Activated CD8-positive, alpha-beta memory T cell treated with anti-CD3 and anti-CD28 coated beads, Interleukin-2, amount 10 ng/mL, durations not matched to agents 7 days and 5 days (primary cell): ENCODE data around the gene SEPTIN6. TPM values are rescaled to one million over a fixed set of nuclear protein-coding genes. Genes with fewer than 3 reads are reported as not detected.
A peak's percentile ranks its signal among the peaks of the same experiment; 100 is the strongest.

Experiments
- ATAC-seq: fragments of 150-1000 bp; cut with Tn5 transposase; one replicate; pipeline ENCODE4 v1.10.0; 2021; ENCODE audit warnings: moderate library complexity
- CTCF ChIA-PET: fragments of 350-600 bp; sonication (Branson Sonifier 250); formaldehyde crosslinking; loops from one replicate; lab custom pipeline; 2021; ENCODE audit warnings: antibody characterized with exemption; lab: Charles Lee
- DNase-seq: peaks from one replicate; pipeline ENCODE4 v3.0.0-alpha.2; 2020
- H3K27ac Mint-ChIP-seq: one replicate; pipeline ENCODE4 v1.8.0; 2021; ENCODE audit warnings: mild to moderate bottlenecking, mixed read lengths
- H3K27me3 Mint-ChIP-seq: one replicate; pipeline ENCODE4 v1.8.0; 2021; ENCODE audit warnings: mixed read lengths
- H3K36me3 Mint-ChIP-seq: one replicate; pipeline ENCODE4 v1.8.0; 2021; ENCODE audit warnings: mild to moderate bottlenecking, mixed read lengths
- H3K4me1 Mint-ChIP-seq: one replicate; pipeline ENCODE4 v1.8.0; 2021; ENCODE audit warnings: mixed read lengths
- H3K4me3 Mint-ChIP-seq: one replicate; pipeline ENCODE4 v1.8.0; 2021; ENCODE audit warnings: mild to moderate bottlenecking, moderate library complexity, mixed read lengths
- H3K9me3 Mint-ChIP-seq: one replicate; pipeline ENCODE4 v1.8.0; 2022; ENCODE audit warnings: low read depth, mixed read lengths
- total RNA-seq, 2 experiments: library from RNA; stranded (reverse); gene quantifications; one replicate each; pipeline ENCODE4 v1.2.3, GENCODE V29; 2021

The SEPTIN6 gene
- total RNA-seq, 2 experiments from 2014 or later: 236 to 263 TPM

DNA sequence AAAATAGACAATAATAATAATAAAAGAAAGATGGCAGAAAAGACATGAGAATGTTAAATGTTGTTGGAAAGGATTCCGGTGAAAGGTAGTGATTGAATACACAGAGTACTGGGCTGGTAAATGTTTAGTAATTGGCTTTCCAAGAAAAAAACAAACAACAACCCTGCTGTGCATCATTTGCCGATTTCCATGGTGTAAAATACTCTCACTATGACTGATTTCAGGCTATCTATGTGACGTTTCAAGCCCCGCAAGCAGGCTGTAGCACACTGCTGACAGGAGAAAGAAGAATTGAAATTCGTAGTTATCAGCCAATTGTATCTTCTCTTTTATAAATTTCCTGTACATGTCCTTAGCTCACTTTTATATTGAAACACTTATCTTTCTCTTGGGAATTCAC, 13.6 kb upstream of the SEPTIN6 start:
- no peak overlapping the region for H3K4me3 Mint-ChIP-seq
- no peaks in the 10 kb centered on the region for H3K9me3 Mint-ChIP-seq
- ATAC-seq: peak; percentile 80
- peaks cover 19% of the 10 kb centered on the region for H3K4me1 Mint-ChIP-seq
- CTCF ChIA-PET: interaction anchor here (1.2 to 1.5 kb wide), 2 partner anchors 97 to 224 kb away, joined by 3 to 6 read pairs; no protein-coding TSS in a partner anchor
- H3K27me3 Mint-ChIP-seq: no peaks in the 10 kb centered on the region
- H3K36me3 Mint-ChIP-seq: no peaks in the 10 kb centered on the region
- DNase-seq: no peak
- no peak overlapping the region for H3K27ac Mint-ChIP-seq

DNA sequence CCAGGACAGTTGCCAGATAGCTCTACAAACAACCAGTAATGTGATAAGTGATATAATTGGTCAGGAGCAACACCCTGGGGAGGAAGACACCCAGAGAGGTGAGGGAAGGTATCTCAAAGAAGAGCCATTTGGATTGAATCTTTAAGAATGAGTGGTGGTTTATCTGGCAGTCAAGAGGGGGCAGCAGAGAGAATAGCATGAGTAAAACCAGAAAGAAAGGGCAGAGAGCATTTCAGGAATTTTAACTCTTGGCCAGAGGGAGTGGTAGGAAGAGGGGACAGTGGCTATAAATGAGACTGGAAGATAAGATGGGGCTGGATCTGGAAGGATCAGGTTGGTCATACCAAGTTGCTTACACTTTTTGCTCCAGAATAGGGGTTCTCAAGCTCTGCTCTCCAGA, 5.9 kb upstream of the SEPTIN6 start:
- Mint-ChIP-seq H3K36me3 (no peaks in the 10 kb centered on the region), H3K27ac (no peak overlapping the region), H3K9me3 (no peaks in the 10 kb centered on the region), H3K4me3 (no peak overlapping the region), H3K27me3 (no peaks in the 10 kb centered on the region), H3K4me1 (peaks cover 6% of the 10 kb centered on the region)
- ATAC-seq (peak; percentile 66), DNase-seq (no peak)
- CTCF ChIA-PET: interaction anchor here (0.7 to 2.7 kb wide), 4 partner anchors 10 to 216 kb away, joined by 3 to 12 read pairs (median 8); no protein-coding TSS in a partner anchor

DNA sequence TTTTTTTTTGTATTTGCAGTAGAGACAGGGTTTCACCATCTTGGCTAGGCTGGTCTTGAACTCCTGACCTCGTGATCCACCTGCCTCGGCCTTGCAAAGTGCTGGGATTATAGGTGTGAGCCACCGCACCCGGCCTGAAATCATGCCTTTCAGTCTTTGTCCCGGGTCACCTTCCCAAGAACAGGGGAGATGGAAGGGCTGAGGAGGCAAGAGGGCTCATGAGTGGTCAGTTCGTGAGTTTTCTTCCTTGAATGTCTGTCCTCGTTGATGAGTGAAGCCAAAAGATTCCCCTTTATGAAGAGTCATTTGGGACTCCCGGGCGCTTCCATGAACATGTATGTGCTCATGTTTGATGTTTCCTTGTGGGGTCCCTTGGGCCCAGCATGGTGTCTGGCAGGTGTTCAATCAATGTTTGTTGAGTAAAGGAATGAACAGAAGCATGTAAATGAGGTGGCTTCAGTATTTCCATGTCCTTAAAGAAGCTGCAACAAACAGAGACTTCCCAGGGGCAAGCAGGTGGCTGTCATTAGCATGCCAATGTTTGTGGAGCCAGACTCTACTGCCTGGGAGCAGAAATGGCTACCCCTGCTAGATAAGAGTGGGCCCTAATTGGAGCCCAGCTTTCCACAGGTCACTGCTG, 3.4 kb upstream of the SEPTIN6 start:
- H3K27ac Mint-ChIP-seq: no peak overlapping the region
- CTCF ChIA-PET: no interaction called here
- ATAC-seq: no peak
- peaks cover 7% of the 10 kb centered on the region for H3K4me1 Mint-ChIP-seq
- DNase-seq: no peak
- H3K9me3 Mint-ChIP-seq: no peaks in the 10 kb centered on the region
- peaks cover 2% of the 10 kb centered on the region for H3K36me3 Mint-ChIP-seq
- no peaks in the 10 kb centered on the region for H3K27me3 Mint-ChIP-seq
- no peak overlapping the region for H3K4me3 Mint-ChIP-seq

DNA sequence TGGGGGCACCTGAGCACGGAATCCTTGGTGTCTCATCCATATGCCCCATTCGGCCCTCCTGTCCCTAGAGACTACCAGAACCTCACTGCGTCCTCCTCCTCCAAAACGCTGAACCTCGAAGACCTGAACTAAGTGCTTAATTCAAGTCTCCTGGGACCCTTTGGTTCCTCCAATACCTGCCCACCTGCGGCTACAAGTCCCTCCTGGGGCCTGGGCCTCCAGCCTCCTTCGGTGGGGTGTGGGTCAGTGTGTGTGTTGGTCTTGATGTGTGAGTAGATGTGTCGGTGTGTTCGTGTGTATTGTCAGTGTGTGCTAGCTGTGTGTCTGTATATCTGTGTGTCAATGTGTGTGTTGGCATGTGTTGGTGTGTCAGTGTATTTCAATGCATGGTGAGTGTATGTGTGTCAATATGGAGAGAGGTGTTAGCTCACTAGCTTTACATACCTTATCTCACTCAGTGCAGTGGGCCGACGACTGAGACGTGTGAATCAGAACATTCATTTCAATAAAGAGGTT, 2.6 kb upstream of the SEPTIN6 start:
- H3K27me3 Mint-ChIP-seq: no peaks in the 10 kb centered on the region
- H3K9me3 Mint-ChIP-seq: no peaks in the 10 kb centered on the region
- no peak overlapping the region for H3K27ac Mint-ChIP-seq
- DNase-seq: no peak
- CTCF ChIA-PET: interaction anchor here (0.9 to 1.4 kb wide), 2 partner anchors 23 to 49 kb away, joined by 3 read pairs; no protein-coding TSS in a partner anchor
- H3K36me3 Mint-ChIP-seq: peaks cover 10% of the 10 kb centered on the region
- ATAC-seq: no peak
- peaks cover 12% of the 10 kb centered on the region for H3K4me1 Mint-ChIP-seq
- no peak overlapping the region for H3K4me3 Mint-ChIP-seq

DNA sequence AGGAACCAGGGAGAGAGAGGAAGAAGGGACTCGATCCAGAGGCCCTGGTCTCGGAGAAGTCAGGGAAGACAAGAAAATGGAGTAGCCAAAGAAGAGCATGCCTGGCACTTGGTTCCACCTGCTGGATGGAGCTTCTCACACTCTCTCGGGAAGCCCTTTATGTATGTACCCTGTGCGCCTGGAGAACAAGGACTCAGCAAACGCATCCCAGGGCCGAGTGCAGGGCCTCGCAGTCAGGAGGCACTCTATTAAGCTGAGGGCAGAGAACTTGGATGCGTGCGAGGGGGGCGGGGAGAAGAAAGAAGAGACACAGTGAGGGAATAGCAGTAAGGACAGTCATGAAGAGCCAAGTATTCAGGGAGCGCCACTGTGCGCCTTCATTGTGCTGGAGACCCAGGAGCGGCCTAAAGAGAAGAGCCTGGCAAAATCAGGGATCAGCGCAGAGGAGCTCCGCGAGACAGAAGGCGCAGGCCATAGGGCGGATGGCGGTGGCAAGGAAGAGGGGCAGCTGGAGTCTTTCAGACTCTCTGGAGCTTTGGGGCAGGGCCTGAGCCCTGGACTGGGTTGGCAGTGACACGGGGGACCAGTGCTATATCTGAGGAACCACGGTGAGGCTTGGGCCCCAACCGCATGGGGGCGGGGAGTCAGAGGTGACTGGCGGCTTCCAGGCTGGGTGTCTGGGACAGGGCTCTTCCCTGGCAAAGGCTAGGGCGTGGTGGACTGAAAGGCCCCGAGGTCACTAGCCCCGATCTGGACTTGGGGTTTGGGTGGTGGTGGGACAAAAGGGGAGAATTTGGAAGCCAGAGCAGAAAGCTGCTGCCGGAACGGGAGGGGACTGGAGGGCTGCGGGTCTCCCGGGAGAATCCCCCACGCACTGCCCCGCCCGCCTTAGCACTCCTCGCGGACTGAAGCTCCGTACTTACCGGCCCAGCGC, 1.9 kb upstream of the SEPTIN6 start:
- no peak overlapping the region for H3K27ac Mint-ChIP-seq
- no peak for ATAC-seq
- no peaks in the 10 kb centered on the region for H3K27me3 Mint-ChIP-seq
- DNase-seq: no peak
- H3K9me3 Mint-ChIP-seq: no peaks in the 10 kb centered on the region
- H3K4me1 Mint-ChIP-seq: peaks cover 16% of the 10 kb centered on the region
- no peak overlapping the region for H3K4me3 Mint-ChIP-seq
- peaks cover 14% of the 10 kb centered on the region for H3K36me3 Mint-ChIP-seq
- CTCF ChIA-PET: interaction anchor here (0.9 to 6.0 kb wide), 4 partner anchors 22 to 85 kb away, joined by 3 to 47 read pairs (median 6); no protein-coding TSS in a partner anchor

DNA sequence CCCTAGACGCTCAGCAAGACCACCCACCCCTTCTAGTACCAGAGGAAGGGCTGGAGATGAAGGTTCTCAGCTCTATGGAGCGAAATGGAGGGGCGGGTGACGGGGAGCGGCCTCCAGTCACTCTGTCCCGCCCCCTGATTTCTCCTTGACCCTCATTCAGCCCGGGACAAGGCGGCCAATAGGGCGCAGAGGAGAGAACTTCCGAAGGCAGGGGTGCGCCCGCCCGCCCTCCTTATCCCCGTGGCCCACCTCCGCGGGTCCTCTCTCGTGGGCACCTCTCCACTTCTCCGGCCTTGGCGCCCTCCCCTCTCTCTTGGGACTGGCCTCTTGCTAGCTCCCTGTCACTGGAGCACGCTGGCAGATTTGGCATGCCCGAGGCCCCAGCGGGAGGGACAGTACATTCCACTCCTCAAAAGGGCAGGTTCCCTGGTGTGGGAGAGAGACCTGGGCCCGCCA, 1.1 kb upstream of the SEPTIN6 start:
- Mint-ChIP-seq H3K4me1 (peaks cover 19% of the 10 kb centered on the region), H3K27me3 (no peaks in the 10 kb centered on the region), H3K4me3 (peak overlapping the region; percentile 97), H3K9me3 (no peaks in the 10 kb centered on the region), H3K27ac (no peak overlapping the region), H3K36me3 (peaks cover 15% of the 10 kb centered on the region)
- CTCF ChIA-PET: interaction anchor here (0.7 to 6.0 kb wide), 7 partner anchors 14 to 92 kb away, joined by 3 to 47 read pairs (median 4); no protein-coding TSS in a partner anchor
- no peak for ATAC-seq
- DNase-seq: no peak

DNA sequence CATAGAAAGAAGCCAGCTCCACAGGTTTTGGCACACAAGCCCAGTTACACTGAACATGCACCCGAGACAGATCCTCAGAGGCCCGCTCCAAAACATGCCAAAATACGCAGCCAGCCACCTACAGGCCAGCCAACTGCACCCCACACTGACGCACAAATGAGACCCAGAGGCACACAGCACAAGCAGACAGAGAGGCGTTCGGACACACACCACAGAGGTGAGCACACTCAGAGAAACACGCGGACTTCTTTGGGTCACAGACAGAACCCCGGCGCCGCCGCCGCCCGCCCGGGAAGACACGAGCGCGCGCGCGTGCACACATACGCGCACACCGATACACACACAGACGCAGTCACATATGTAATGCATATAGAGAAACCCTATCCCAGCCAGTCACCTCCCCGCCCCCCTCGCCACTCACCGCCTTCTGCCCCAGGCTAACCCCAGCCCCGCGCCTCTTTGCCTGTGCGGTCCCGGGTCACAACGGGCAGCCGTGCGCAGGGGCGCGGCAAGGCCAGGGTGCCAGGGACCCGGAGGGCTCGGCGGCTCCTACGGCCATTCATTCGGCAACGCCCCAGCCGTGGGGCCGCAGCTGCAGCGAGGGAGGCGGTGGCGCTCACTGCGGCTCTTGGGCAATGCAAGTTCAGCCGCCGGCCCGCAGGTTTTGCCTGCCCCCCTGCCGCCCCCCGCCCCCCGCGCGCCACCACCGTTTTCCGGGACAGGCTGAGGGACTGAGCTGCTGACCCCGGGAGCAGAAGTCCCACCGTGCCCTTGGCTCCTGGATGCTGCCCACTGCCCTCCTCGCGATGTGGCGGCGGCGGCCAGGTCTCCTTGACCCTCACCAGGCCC, 553 bp downstream of the SEPTIN6 start:
- Mint-ChIP-seq H3K27me3 (no peaks in the 10 kb centered on the region), H3K9me3 (no peaks in the 10 kb centered on the region), H3K36me3 (peaks cover 22% of the 10 kb centered on the region), H3K4me3 (peak overlapping the region; percentile 97), H3K4me1 (peaks cover 27% of the 10 kb centered on the region), H3K27ac (peak overlapping the region; percentile 99)
- peak; percentile 53 for ATAC-seq
- DNase-seq: peak; percentile 73
- CTCF ChIA-PET: interaction anchor here (0.6 to 6.0 kb wide), 19 partner anchors 8 to 261 kb away, joined by 3 to 47 read pairs (median 3); no protein-coding TSS in a partner anchor

DNA sequence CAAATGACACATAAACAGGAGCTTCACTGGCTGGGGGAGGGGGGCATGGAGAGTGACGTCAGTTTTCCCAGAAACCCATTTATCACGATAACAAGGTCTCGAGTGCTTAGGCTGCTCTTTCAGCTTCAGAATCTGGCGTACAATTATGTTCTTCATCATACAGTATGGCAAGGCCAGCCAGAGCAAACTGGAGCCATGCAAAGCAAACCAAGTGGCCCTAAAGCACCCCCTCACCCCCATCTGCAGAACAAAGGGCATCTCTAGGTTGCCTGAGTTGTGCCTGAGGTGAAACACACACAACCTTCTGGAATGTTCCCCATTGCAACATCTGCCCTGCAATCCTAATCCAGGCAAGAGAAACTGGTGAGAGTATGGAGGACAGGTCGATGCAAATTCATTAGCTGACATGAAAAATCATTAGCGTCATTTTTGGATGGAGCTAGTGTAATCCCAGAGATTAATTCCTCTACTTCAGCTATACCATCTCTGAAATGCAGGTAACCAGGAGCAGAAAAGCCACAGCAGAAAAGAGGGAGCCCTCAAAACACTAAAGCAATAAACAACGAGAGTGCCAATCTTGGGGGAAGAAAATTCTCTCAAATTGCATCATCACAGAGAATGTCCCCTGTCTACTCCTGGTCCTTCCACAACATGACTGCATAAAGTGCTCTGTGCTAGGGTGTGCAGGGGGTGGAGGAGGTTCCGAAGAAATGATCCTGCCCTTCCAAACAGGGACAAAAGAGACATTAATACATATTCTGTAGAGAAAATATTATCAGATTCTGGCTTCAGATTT, 1.8 kb downstream of the SEPTIN6 start:
- H3K4me1 Mint-ChIP-seq: peaks cover 39% of the 10 kb centered on the region
- H3K4me3 Mint-ChIP-seq: peak overlapping the region; percentile 97
- H3K27me3 Mint-ChIP-seq: no peaks in the 10 kb centered on the region
- CTCF ChIA-PET: interaction anchor here (0.7 to 6.0 kb wide), 8 partner anchors 7 to 174 kb away, joined by 3 to 47 read pairs (median 4); partner anchors contain the start of gene UBE2A
- ATAC-seq (no peak), DNase-seq (peak; percentile 81)
- H3K27ac Mint-ChIP-seq: peak overlapping the region; percentile 99
- no peaks in the 10 kb centered on the region for H3K9me3 Mint-ChIP-seq
- H3K36me3 Mint-ChIP-seq: peaks cover 28% of the 10 kb centered on the region

DNA sequence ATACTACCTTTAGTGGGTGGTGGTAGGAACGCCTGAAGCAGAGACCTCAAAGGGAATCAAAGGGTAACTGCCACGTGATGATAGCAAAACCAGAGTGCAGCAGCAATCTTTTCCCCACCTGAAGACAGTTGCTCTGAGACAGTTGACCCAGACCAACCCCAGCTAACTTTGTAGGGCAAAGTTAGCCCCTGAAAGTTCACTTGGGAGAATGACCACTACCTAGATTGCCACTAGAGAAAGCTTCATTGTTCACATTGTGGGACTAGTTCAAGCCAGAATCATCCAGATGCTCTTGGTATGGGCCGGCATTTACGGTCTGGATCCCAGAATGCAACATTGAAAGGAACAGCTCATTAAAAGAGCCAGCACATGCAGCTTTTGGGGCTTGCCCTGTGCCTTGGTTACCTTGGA, 4.1 kb downstream of the SEPTIN6 start:
- peaks cover 39% of the 10 kb centered on the region for H3K36me3 Mint-ChIP-seq
- peak; percentile 57 for DNase-seq

DNA sequence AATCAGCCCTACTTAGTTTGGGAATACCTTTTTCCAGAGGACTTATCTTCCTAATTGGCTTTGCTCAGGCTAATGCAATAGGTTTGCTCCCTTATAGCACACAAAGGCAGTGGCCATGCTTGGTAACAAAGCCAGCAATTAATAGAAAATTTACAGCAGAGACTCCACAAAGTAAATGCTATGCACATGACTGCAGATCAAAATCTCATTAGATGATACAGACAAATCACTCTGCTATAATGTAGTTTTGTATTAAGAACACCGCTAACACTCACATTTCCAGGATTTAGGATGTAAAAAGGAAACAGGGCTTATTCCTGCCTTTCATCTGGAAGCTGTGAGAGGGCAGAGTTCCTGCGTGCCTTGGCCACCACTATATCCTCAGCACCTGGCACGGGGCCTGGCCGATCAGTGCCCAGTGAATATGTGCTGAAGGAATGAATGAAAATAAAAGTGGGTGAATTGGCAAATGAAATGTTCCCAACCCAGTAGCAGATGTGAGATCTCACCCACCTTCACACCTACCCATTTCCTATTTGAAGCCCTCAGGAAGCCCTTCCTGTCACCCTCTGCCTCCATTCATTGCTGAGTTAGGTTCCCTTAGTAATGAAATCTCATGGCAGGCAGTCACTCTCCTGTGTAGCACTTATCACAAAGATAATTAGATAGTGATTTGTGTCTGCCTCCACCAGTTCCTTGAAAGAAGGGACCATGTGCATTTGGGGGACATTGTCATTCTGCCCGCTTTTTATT, 5.1 kb downstream of the SEPTIN6 start:
- peaks cover 55% of the 10 kb centered on the region for H3K4me1 Mint-ChIP-seq
- CTCF ChIA-PET: interaction anchor here (0.7 kb wide), 1 partner anchor 103 kb away, joined by 4 read pairs; no protein-coding TSS in a partner anchor
- no peaks in the 10 kb centered on the region for H3K9me3 Mint-ChIP-seq
- peak overlapping the region; percentile 99 for H3K27ac Mint-ChIP-seq
- ATAC-seq (no peak), DNase-seq (no peak)
- no peaks in the 10 kb centered on the region for H3K27me3 Mint-ChIP-seq
- H3K36me3 Mint-ChIP-seq: peaks cover 44% of the 10 kb centered on the region
- peak overlapping the region; percentile 97 for H3K4me3 Mint-ChIP-seq

More for the DNA sequence above, 4.1 kb downstream of the SEPTIN6 start:
- peak overlapping the region; percentile 97 for H3K4me3 Mint-ChIP-seq
- ATAC-seq: peak; percentile 4
- H3K27ac Mint-ChIP-seq: peak overlapping the region; percentile 99
- no peaks in the 10 kb centered on the region for H3K27me3 Mint-ChIP-seq
- H3K4me1 Mint-ChIP-seq: peaks cover 50% of the 10 kb centered on the region
- CTCF ChIA-PET: interaction anchor here (0.8 to 6.0 kb wide), 4 partner anchors 11 to 96 kb away, joined by 3 to 47 read pairs (median 14); no protein-coding TSS in a partner anchor
- H3K9me3 Mint-ChIP-seq: no peaks in the 10 kb centered on the region

DNA sequence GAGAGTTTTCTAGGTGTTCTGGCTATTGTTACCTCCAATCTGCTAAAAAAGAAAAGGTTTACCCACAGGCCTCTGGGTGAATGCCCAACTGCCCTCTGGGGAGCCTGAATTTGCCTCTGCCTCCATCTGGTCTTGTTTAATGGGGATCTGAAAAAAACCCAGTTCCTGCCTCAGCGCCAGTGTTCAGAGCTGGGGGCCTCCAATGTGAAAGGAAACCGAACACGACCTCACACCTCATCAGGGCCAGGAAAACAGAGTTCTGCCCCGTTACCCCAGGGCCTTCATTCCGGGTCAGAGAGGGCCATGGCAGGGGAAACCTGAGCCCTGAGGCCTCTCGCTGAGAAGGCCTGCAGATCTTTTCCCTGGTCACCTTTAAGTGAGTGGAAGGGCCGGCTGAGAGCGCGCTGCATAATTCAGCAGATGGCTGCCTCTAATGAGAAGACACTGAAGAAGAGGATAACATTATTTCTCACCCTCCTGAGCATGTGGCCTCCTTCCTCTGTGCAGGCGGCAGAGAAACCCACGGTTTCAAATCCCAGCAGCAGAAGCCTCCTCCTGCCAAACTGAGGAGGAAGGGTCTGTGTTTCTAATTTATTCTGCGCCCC, 6.8 kb downstream of the SEPTIN6 start:
- H3K27ac Mint-ChIP-seq: peak overlapping the region; percentile 99
- ATAC-seq (no peak), DNase-seq (peak; percentile 50)
- peaks cover 44% of the 10 kb centered on the region for H3K36me3 Mint-ChIP-seq
- no peaks in the 10 kb centered on the region for H3K27me3 Mint-ChIP-seq
- H3K4me3 Mint-ChIP-seq: peak overlapping the region; percentile 81
- CTCF ChIA-PET: interaction anchor here (1.6 kb wide), 1 partner anchor 69 kb away, joined by 4 read pairs; no protein-coding TSS in a partner anchor
- peaks cover 63% of the 10 kb centered on the region for H3K4me1 Mint-ChIP-seq
- no peaks in the 10 kb centered on the region for H3K9me3 Mint-ChIP-seq
